GM12892 (cell line): ENCODE data around the gene SKIL.

Experiments used
- POLR2A ChIP-seq: IDR thresholded peaks from 2 replicates; pipeline ENCODE4 v1.6.1; 2011; ENCODE audit warnings: low read depth, low read length, control low read depth
- POLR2AphosphoS5 ChIP-seq: IDR thresholded peaks from 2 replicates; pipeline ENCODE4 v1.6.1; 2011; ENCODE audit warnings: low read depth, low read length, control low read depth

DNA sequence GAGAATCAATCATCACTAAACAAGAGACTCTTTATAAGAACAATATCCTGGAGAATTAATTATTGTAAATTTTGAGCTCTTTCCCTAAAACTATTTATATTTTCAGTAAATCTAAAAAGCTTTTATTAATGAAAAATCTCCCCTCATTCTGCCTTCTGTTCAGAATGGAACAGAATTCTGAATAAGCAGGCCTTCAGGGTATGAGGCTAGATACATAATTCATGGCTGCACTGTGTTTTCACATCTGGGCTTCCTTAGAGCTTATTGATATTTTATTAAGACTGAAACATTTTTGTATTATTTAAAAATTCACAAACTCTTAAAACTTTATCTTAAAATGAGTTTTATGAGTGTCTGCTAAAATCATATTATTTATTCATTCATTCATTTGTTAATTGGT is 85.9 kb downstream of the SKIL start:
- TF ChIP-seq POLR2AphosphoS5 (no peak), POLR2A (no peak)
